GM12801 (cell line): Measurements from ENCODE around the gene TNFAIP1.

Source experiments
- CTCF ChIP-seq: IDR thresholded peaks from one replicate; pipeline ENCODE4 v1.5.1; 2011; ENCODE audit warnings: control low read depth; ENCODE audit not compliant: insufficient read length; ENCODE audit errors: extremely low read depth

TNFAIP1 gene

GRCh38 chr17:28371245-28372202 is 36.0 kb downstream of the TNFAIP1 start, which contains the start of gene SARM1:
Gene SARM1, plus strand, starts transcription at chr17:28371694. Its CDS starts 339 bp downstream, at chr17:28372033.
- no peak for TF ChIP-seq CTCF

- no peak for TF ChIP-seq CTCF
Measured at GRCh38 chr17:28372203-28372944, 36.8 kb downstream of the TNFAIP1 start.

DNA sequence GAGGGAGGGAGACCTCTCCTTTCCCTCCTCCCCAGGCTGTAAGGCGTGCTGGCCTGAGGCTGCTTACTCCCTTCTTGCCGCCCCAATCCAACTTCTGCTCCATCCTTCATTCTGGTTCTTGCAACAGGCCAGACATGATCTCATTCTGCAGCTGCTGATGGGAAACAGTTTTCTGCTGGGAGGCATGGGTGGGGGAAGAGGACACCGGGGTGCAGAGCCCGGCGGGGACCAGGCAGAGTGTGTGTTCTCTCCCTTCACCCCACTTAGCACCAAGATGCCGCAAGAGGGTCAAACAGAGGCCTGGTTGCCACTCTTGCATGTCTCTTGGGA is 37.3 kb downstream of the TNFAIP1 start:
- TF ChIP-seq CTCF, result no peak

DNA sequence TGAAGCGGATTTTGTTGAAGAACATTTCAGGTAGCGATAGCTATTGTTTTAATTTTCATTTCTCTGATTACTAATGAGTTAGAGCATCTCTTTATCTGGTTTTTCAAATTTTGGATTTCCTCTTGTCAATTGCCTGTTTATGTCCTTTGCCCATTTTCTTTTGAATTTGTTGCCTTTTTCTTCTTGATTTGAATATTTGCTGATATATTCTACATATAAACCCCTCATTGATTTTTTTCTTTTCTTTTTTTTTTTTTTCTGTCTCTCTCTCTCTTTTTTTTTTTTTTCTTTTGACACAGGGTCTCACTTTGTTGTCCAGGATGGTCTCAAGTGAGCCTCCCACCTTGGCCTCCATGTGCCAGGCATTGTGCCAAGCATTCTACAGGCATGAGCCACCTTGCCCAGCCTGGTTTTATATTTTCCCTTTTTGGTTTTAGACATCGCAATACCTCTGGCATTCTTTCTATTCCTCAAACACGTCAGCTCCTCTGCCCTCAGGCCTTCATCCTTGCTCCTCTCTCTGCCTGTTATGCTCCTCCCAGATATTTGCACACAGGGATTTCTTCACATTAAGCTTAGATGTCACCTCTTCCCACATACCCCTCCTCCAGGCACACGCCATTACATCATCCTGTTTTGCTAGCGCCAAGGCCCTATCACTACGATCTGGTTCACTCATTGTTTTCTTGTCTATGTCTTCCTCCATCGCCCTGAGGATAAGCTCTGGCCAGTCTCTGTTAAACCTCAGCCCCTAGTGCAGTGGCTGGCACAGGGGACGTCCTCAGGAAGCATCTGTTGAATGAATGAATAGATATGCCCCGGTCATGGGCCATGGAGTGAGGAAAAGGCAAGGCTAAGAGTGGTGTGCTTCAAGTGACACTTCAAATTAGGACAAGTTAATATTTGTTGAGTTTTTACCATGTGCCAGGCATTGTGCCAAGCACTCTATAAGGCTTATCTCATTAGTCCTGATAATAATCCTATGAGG is 44.5 kb downstream of the TNFAIP1 start:
- no peak for TF ChIP-seq CTCF

DNA sequence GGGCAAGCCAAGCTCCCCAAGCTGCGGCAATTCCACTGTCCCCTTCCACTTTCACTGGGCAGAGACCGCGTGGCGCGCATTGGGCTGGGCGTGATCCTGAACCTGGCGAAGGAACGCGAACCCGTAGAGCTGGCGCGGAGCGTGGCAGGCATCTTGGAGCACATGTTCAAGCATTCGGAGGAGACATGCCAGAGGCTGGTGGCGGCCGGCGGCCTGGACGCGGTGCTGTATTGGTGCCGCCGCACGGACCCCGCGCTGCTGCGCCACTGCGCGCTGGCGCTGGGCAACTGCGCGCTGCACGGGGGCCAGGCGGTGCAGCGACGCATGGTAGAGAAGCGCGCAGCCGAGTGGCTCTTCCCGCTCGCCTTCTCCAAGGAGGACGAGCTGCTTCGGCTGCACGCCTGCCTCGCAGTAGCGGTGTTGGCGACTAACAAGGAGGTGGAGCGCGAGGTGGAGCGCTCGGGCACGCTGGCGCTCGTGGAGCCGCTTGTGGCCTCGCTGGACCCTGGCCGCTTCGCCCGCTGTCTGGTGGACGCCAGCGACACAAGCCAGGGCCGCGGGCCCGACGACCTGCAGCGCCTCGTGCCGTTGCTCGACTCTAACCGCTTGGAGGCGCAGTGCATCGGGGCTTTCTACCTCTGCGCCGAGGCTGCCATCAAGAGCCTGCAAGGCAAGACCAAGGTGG is 45.7 kb downstream of the TNFAIP1 start:
- TF ChIP-seq CTCF, result no peak

DNA sequence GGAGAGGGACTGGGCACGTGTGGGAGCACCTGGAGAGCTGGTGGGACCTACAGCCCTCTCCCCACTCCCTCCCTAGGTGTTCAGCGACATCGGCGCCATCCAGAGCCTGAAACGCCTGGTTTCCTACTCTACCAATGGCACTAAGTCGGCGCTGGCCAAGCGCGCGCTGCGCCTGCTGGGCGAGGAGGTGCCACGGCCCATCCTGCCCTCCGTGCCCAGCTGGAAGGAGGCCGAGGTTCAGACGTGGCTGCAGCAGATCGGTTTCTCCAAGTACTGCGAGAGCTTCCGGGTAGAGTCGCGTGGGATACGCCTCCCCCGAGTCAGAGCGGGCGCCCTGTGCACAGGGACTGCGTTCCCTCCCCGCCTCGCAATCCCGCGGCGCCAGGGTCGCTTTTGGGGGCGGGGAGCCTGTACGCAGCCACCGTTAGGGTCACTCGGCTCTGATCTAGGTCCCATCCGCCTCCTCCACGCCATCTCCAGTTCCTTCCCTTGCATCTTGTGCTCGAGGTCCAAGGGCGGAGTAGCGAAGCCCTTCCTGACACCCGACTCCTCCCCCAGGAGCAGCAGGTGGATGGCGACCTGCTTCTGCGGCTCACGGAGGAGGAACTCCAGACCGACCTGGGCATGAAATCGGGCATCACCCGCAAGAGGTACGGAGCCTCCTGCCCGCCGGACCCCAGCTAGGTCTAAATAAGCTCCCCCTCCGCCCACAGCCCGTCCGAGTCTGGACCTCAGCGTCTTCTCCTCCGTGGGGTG is 48.9 kb downstream of the TNFAIP1 start:
- TF ChIP-seq CTCF, result no peak
